HL-60 (cell line): ENCODE data around the gene SPDYA.

Source experiments
- DNase-seq, 2 experiments: peaks; one replicate each; pipeline ENCODE4 v3.0.0-alpha.2; 2010 to 2020; ENCODE audit warnings: low read depth in 1 of 2, low spot score in 1 of 2
- H3K27ac ChIP-seq: fragments of 250-450 bp; sonication (Bioruptor Pico); replicated peaks from 2 replicates; pipeline ENCODE4 v1.5.1; 2020; ENCODE audit warnings: mild to moderate bottlenecking, moderate library complexity
- H3K27me3 ChIP-seq: fragments of 250-450 bp; sonication (Bioruptor Pico); 2 replicates; pipeline ENCODE4 v1.5.1; 2021; ENCODE audit warnings: mild to moderate bottlenecking, moderate library complexity; ENCODE audit not compliant: insufficient read depth, poor library complexity, severe bottlenecking
- H3K4me3 ChIP-seq: replicated peaks from 2 replicates; pipeline ENCODE4 v1.5.1; 2011; ENCODE audit warnings: mild to moderate bottlenecking, control low read depth, low read length; ENCODE audit not compliant: insufficient read depth
- GABPA ChIP-seq: IDR thresholded peaks from 2 replicates; pipeline ENCODE4 v1.6.1; 2012; ENCODE audit warnings: low read depth
- POLR2AphosphoS5 ChIP-seq: IDR thresholded peaks from 2 replicates; pipeline ENCODE4 v1.6.1; 2012; ENCODE audit warnings: low read depth
- SPI1 ChIP-seq: IDR thresholded peaks from 2 replicates; pipeline ENCODE4 v1.6.1; 2012; ENCODE audit warnings: low read depth, mild to moderate bottlenecking, borderline replicate concordance
- TF ChIP-seq, protein P1 (sequence below): IDR thresholded peaks from one replicate; pipeline ENCODE4 v1.5.1; 2011; ENCODE audit warnings: low read length, control low read depth, inconsistent platforms; ENCODE audit not compliant: insufficient read depth
- TF ChIP-seq, protein P2 (sequence below): IDR thresholded peaks from 2 replicates; pipeline ENCODE4 v1.6.1; 2012; ENCODE audit warnings: low read depth; ENCODE audit not compliant: insufficient replicate concordance

The SPDYA gene

GRCh38 chr2:28842042-28842441, 31.4 kb downstream of the SPDYA start:
- no peak overlapping the region for H3K27ac ChIP-seq

DNA sequence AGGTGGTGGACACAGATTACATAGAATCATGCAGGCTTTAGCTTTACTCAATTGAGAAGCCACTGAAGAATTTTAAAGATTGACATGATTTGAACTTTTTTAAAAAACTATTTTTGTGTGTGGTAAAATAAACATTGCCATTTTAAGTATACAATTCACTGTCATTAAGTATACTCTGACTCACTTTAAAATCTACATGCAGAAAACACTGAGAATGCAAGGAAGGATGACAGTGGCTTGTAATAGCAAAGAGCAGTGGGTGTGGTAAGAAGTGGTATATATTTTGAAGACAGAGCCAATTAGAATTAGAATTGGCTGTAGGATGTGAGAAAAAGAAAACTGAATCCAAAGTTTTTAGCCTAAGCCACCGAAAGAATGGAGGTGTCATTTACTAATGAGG, 44.6 kb downstream of the SPDYA start:
- Histone ChIP-seq H3K4me3 (no peak overlapping the region), H3K27me3 (no peaks in the 10 kb centered on the region)
- DNase-seq: no peak

More at GRCh38 chr2:28842042-28842441, 31.4 kb downstream of the SPDYA start:
- Histone ChIP-seq H3K4me3 (no peak overlapping the region), H3K27me3 (no peaks in the 10 kb centered on the region)
- TF ChIP-seq POLR2AphosphoS5: no peak
- no peak for TF ChIP-seq GABPA
- TF ChIP-seq SPI1: no peak
- TF ChIP-seq, protein P1, sequence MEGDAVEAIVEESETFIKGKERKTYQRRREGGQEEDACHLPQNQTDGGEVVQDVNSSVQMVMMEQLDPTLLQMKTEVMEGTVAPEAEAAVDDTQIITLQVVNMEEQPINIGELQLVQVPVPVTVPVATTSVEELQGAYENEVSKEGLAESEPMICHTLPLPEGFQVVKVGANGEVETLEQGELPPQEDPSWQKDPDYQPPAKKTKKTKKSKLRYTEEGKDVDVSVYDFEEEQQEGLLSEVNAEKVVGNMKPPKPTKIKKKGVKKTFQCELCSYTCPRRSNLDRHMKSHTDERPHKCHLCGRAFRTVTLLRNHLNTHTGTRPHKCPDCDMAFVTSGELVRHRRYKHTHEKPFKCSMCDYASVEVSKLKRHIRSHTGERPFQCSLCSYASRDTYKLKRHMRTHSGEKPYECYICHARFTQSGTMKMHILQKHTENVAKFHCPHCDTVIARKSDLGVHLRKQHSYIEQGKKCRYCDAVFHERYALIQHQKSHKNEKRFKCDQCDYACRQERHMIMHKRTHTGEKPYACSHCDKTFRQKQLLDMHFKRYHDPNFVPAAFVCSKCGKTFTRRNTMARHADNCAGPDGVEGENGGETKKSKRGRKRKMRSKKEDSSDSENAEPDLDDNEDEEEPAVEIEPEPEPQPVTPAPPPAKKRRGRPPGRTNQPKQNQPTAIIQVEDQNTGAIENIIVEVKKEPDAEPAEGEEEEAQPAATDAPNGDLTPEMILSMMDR: no peak
- TF ChIP-seq, protein P2, sequence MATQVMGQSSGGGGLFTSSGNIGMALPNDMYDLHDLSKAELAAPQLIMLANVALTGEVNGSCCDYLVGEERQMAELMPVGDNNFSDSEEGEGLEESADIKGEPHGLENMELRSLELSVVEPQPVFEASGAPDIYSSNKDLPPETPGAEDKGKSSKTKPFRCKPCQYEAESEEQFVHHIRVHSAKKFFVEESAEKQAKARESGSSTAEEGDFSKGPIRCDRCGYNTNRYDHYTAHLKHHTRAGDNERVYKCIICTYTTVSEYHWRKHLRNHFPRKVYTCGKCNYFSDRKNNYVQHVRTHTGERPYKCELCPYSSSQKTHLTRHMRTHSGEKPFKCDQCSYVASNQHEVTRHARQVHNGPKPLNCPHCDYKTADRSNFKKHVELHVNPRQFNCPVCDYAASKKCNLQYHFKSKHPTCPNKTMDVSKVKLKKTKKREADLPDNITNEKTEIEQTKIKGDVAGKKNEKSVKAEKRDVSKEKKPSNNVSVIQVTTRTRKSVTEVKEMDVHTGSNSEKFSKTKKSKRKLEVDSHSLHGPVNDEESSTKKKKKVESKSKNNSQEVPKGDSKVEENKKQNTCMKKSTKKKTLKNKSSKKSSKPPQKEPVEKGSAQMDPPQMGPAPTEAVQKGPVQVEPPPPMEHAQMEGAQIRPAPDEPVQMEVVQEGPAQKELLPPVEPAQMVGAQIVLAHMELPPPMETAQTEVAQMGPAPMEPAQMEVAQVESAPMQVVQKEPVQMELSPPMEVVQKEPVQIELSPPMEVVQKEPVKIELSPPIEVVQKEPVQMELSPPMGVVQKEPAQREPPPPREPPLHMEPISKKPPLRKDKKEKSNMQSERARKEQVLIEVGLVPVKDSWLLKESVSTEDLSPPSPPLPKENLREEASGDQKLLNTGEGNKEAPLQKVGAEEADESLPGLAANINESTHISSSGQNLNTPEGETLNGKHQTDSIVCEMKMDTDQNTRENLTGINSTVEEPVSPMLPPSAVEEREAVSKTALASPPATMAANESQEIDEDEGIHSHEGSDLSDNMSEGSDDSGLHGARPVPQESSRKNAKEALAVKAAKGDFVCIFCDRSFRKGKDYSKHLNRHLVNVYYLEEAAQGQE: no peak
- no peak for DNase-seq

DNA sequence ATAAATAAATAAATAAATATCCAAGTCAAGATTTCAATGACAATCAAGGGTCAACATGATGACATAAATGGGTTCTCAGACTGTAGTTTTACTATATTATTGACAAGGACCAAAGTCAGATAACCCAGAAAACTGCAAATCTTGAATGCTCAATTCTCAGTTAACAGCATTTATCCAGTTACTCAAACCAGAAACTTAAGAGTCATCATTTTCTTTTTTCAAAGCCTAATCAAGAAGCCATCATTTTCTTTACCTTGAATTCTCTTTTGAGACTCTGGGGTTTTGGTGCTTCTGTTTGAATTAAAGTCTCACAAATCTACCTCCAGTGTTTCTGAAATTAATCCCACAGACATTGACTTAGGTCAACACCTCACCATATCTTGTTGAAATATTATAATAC, 45.3 kb downstream of the SPDYA start:
- DNase-seq: no peak
- Histone ChIP-seq H3K27me3 (no peaks in the 10 kb centered on the region), H3K4me3 (no peak overlapping the region), H3K27ac (no peak overlapping the region)
- TF ChIP-seq, protein P1: no peak
- TF ChIP-seq, protein P2: no peak
- TF ChIP-seq GABPA (no peak), POLR2AphosphoS5 (no peak), SPI1 (no peak)

More for the DNA sequence above, 44.6 kb downstream of the SPDYA start:
- TF ChIP-seq, protein P2: no peak
- TF ChIP-seq, protein P1: no peak
- TF ChIP-seq GABPA (no peak), POLR2AphosphoS5 (no peak), SPI1 (no peak)
- no peak overlapping the region for H3K27ac ChIP-seq
